WTC11 (cell line): Measurements from ENCODE around the gene NKPD1. TPM values are rescaled to one million over a fixed set of nuclear protein-coding genes. Genes with fewer than 3 reads are reported as not detected.

Experiments
- ATAC-seq: fragments of 200-7000 bp; cut with Tn5 transposase; 2 replicates; pipeline ENCODE4 v1.10.0; 2021; ENCODE audit warnings: mild to moderate bottlenecking, moderate library complexity
- CTCF ChIA-PET: fragments of 300-600 bp; sonication (Branson Sonifier 250); formaldehyde crosslinking; loops from one replicate; lab custom pipeline; 2021; ENCODE audit warnings: antibody characterized with exemption; lab: Charles Lee
- POLR2A ChIA-PET: fragments of 350-600 bp; sonication (Branson Sonifier 250); formaldehyde crosslinking; loops from one replicate; lab custom pipeline; 2021; ENCODE audit warnings: antibody characterized with exemption; lab: Charles Lee
- DNase-seq: peaks from one replicate; pipeline ENCODE4 v3.0.0; 2021; ENCODE audit warnings: low spot score
- H3K27ac Mint-ChIP-seq: 2 replicates; pipeline ENCODE4 v1.8.0; 2021; ENCODE audit warnings: mixed read lengths
- H3K27me3 Mint-ChIP-seq: 2 replicates; pipeline ENCODE4 v1.8.0; 2021; ENCODE audit warnings: low read depth, mild to moderate bottlenecking, moderate library complexity, mixed read lengths
- H3K36me3 Mint-ChIP-seq: 2 replicates; pipeline ENCODE4 v1.8.0; 2021; ENCODE audit warnings: mixed read lengths
- H3K4me1 Mint-ChIP-seq: 2 replicates; pipeline ENCODE4 v1.8.0; 2022; ENCODE audit warnings: mixed read lengths
- H3K4me3 Mint-ChIP-seq: 2 replicates; pipeline ENCODE4 v1.8.0; 2021; ENCODE audit warnings: mild to moderate bottlenecking, moderate library complexity, mixed read lengths
- H3K9me3 Mint-ChIP-seq: 2 replicates; pipeline ENCODE4 v1.8.0; 2021; ENCODE audit warnings: mixed read lengths
- ATF1 ChIP-seq: sonication (generic); formaldehyde crosslinking; IDR thresholded peaks from 2 replicates; pipeline ENCODE4 v1.8.1; 2023; ENCODE audit warnings: mild to moderate bottlenecking, moderate library complexity, missing genetic modification reagents
- ESRRA ChIP-seq: sonication (generic); formaldehyde crosslinking; IDR thresholded peaks from 2 replicates; pipeline ENCODE4 v1.8.1; 2022; ENCODE audit warnings: mild to moderate bottlenecking, missing genetic modification reagents, borderline replicate concordance
- ETV6 ChIP-seq: sonication (generic); formaldehyde crosslinking; IDR thresholded peaks from 2 replicates; pipeline ENCODE4 v1.8.1; 2022; ENCODE audit warnings: mild to moderate bottlenecking, missing genetic modification reagents
- FOXJ3 ChIP-seq: sonication (generic); formaldehyde crosslinking; IDR thresholded peaks from 2 replicates; pipeline ENCODE4 v1.9.0; 2021; ENCODE audit warnings: missing genetic modification reagents, mild to moderate bottlenecking, borderline replicate concordance
- GABPB1 ChIP-seq: sonication (generic); formaldehyde crosslinking; IDR thresholded peaks from 2 replicates; pipeline ENCODE4 v1.8.1; 2023; ENCODE audit warnings: mild to moderate bottlenecking, missing genetic modification reagents
- IRF2 ChIP-seq: sonication (generic); formaldehyde crosslinking; IDR thresholded peaks from 2 replicates; pipeline ENCODE4 v1.8.0; 2022; ENCODE audit warnings: low read depth, missing genetic modification reagents, borderline replicate concordance
- KAT7 ChIP-seq: sonication (generic); formaldehyde crosslinking; IDR thresholded peaks from 2 replicates; pipeline ENCODE4 v1.8.1; 2023; ENCODE audit warnings: missing genetic modification reagents, mild to moderate bottlenecking, borderline replicate concordance
- ZNF138 ChIP-seq: sonication (generic); formaldehyde crosslinking; conservative IDR thresholded peaks from 2 replicates; pipeline ENCODE4 v1.8.1; 2022; ENCODE audit warnings: mild to moderate bottlenecking, moderate library complexity, missing genetic modification reagents
- ZNF219 ChIP-seq: sonication (generic); formaldehyde crosslinking; IDR thresholded peaks from 2 replicates; pipeline ENCODE4 v1.8.0; 2023; ENCODE audit warnings: missing genetic modification reagents, mild to moderate bottlenecking, borderline replicate concordance
- ZNF263 ChIP-seq: sonication (generic); formaldehyde crosslinking; IDR thresholded peaks from 2 replicates; pipeline ENCODE4 v1.8.1; 2022; ENCODE audit warnings: low read depth, mild to moderate bottlenecking, moderate library complexity, missing genetic modification reagents
- total RNA-seq: library from RNA; stranded (reverse); gene quantifications from 3 replicates; pipeline ENCODE4 v1.2.3, GENCODE V29; 2021
- TF ChIP-seq, protein P1 (sequence below): sonication (generic); formaldehyde crosslinking; IDR thresholded peaks from 2 replicates; pipeline ENCODE4 v1.8.0; 2022; ENCODE audit warnings: mild to moderate bottlenecking, missing genetic modification reagents
- TF ChIP-seq, protein P2 (sequence below): sonication (generic); formaldehyde crosslinking; conservative IDR thresholded peaks from 2 replicates; pipeline ENCODE4 v1.8.1; 2022; ENCODE audit warnings: mild to moderate bottlenecking, missing genetic modification reagents
- TF ChIP-seq, protein P3 (sequence below): fragments of 250-450 bp; sonication (Bioruptor Pico); conservative IDR thresholded peaks from 2 replicates; pipeline ENCODE4 v1.9.0; 2021; ENCODE audit warnings: mild to moderate bottlenecking
- TF ChIP-seq, protein P4 (sequence below): sonication (generic); formaldehyde crosslinking; IDR thresholded peaks from 2 replicates; pipeline ENCODE4 v1.8.1; 2022; ENCODE audit warnings: low read depth, mild to moderate bottlenecking, moderate library complexity, missing genetic modification reagents, borderline replicate concordance
- TF ChIP-seq, protein P5 (sequence below): sonication (generic); formaldehyde crosslinking; IDR thresholded peaks from 2 replicates; pipeline ENCODE4 v1.8.0; 2023; ENCODE audit warnings: missing genetic modification reagents
- TF ChIP-seq, protein P6 (sequence below): fragments of 250-450 bp; sonication (Bioruptor Pico); IDR thresholded peaks from 2 replicates; pipeline ENCODE4 v1.8.0; 2021; ENCODE audit warnings: mild to moderate bottlenecking
- TF ChIP-seq, protein P7 (sequence below): sonication (generic); formaldehyde crosslinking; IDR thresholded peaks from 2 replicates; pipeline ENCODE4 v1.8.1; 2023; ENCODE audit warnings: mild to moderate bottlenecking, missing genetic modification reagents

NKPD1 gene
- total RNA-seq, 1 experiment from 2014 or later = 0.57 TPM

DNA sequence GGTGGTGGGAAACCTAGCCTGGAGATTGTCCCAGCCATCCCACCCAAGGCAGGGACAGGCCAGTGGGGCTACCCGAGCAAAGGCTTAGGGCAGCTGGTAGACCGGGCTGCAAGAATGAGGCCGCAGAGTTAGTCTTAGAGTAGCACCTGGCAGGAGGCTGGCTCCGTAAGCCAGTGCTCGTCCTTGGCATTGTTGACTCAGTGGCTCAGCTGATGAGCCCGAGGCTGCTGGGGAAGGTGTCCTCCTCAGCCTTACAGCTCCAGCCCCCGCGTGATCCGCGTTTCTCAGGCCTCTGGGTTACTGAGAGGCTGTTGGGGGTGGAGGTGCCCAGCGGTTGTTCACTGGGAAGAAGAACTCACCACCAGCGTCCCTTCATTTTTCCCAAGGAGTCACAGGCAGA lies 43.1 kb downstream of the NKPD1 start:
- Mint-ChIP-seq H3K4me1 (peaks cover 7% of the 10 kb centered on the region; the same call in 1 of the 2 replicates), H3K27ac (no peak overlapping the region; the same call in 1 of the 2 replicates), H3K9me3 (no peaks in the 10 kb centered on the region), H3K27me3 (no peaks in the 10 kb centered on the region), H3K36me3 (no peaks in the 10 kb centered on the region), H3K4me3 (no peak overlapping the region)
- no peak for ATAC-seq
- POLR2A ChIA-PET = no interaction called here
- TF ChIP-seq, protein P1, sequence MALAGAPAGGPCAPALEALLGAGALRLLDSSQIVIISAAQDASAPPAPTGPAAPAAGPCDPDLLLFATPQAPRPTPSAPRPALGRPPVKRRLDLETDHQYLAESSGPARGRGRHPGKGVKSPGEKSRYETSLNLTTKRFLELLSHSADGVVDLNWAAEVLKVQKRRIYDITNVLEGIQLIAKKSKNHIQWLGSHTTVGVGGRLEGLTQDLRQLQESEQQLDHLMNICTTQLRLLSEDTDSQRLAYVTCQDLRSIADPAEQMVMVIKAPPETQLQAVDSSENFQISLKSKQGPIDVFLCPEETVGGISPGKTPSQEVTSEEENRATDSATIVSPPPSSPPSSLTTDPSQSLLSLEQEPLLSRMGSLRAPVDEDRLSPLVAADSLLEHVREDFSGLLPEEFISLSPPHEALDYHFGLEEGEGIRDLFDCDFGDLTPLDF (CRISPR knock-in tag) = no peak
- TF ChIP-seq, protein P2, sequence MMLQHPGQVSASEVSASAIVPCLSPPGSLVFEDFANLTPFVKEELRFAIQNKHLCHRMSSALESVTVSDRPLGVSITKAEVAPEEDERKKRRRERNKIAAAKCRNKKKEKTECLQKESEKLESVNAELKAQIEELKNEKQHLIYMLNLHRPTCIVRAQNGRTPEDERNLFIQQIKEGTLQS (CRISPR knock-in tag) = no peak
- CTCF ChIA-PET = interaction anchor here (0.7 to 1.9 kb wide), 6 partner anchors 8 to 394 kb away, joined by 3 to 9 read pairs (median 5); partner anchors contain the start of gene PPP1R37
- no peak for DNase-seq

DNA sequence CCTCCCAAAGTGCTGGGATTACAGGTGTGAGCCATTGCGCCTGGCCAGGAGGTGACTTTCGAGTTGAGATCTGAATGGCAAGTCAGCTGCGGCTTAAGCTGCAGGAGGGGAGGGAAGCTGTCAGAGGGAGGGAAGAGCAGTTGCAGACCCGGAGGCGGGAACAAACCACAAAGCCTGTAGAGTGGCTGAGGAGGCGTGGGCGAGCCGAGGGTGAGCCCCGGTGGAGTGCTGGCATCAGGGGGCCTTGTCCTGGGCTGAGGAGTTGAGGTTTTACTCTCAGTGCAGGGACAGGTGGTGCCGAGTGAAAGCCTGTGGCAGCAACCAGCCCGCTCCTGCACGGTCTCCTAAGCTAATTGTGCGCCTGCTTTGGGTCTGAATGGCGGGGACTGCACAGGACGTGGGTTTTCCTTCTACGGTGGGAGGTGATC lies 43.6 kb downstream of the NKPD1 start:
- no peak overlapping the region for H3K4me3 Mint-ChIP-seq
- H3K27ac Mint-ChIP-seq = peak overlapping the region; percentile 67
- ATAC-seq (peak; percentile 32), DNase-seq (no peak)
- no peaks in the 10 kb centered on the region for H3K36me3 Mint-ChIP-seq
- CTCF ChIA-PET = interaction anchor here (0.7 to 1.9 kb wide), 6 partner anchors 9 to 394 kb away, joined by 3 to 8 read pairs (median 4); partner anchors contain the start of gene PPP1R37
- H3K27me3 Mint-ChIP-seq = no peaks in the 10 kb centered on the region
- no peaks in the 10 kb centered on the region for H3K9me3 Mint-ChIP-seq
- POLR2A ChIA-PET = no interaction called here
- TF ChIP-seq FOXJ3 (CRISPR knock-in tag) (no peak), KAT7 (no peak), IRF2 (CRISPR knock-in tag) (no peak), ZNF263 (no peak), ESRRA (CRISPR knock-in tag) (no peak), ZNF219 (CRISPR knock-in tag) (no peak), ZNF138 (no peak), ATF1 (no peak), GABPB1 (no peak)
- TF ChIP-seq, protein P3, sequence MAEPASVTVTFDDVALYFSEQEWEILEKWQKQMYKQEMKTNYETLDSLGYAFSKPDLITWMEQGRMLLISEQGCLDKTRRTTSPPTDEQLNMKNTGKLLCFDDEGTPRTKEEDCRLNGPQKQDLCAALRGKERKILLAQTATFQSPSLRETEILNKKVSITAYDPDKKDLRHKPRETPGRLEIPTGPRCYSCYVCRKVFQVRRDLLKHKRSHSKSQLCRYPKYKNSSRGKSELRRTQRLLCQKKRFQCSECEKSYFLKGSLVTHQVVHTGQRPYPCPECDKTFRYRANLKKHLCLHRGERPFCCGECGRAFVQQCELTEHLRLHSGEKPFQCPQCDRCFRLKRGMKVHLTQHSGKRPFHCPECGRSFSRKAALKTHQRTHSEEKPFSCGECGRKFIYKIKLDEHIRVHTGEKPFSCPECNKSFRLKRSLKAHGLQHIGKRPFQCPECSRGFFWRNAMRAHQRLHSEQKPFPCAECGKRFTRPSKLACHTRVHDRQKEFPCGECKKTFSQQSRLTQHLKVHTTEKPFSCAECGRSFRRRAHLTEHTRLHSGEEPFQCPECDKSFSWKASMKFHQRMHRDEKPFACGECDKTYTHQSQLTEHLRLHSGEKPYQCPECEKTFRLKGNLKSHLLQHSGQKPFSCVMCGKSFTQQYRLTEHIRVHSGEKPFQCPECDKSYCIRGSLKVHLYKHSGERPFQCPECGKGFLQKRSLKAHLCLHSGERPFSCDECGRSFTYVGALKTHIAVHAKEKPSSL = no peak
- TF ChIP-seq, protein P4, sequence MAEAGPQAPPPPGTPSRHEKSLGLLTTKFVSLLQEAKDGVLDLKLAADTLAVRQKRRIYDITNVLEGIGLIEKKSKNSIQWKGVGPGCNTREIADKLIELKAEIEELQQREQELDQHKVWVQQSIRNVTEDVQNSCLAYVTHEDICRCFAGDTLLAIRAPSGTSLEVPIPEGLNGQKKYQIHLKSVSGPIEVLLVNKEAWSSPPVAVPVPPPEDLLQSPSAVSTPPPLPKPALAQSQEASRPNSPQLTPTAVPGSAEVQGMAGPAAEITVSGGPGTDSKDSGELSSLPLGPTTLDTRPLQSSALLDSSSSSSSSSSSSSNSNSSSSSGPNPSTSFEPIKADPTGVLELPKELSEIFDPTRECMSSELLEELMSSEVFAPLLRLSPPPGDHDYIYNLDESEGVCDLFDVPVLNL = no peak
- TF ChIP-seq, protein P5, sequence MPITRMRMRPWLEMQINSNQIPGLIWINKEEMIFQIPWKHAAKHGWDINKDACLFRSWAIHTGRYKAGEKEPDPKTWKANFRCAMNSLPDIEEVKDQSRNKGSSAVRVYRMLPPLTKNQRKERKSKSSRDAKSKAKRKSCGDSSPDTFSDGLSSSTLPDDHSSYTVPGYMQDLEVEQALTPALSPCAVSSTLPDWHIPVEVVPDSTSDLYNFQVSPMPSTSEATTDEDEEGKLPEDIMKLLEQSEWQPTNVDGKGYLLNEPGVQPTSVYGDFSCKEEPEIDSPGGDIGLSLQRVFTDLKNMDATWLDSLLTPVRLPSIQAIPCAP (CRISPR knock-in tag) = no peak
- H3K4me1 Mint-ChIP-seq = peaks cover 9% of the 10 kb centered on the region; the same call in 1 of the 2 replicates

DNA sequence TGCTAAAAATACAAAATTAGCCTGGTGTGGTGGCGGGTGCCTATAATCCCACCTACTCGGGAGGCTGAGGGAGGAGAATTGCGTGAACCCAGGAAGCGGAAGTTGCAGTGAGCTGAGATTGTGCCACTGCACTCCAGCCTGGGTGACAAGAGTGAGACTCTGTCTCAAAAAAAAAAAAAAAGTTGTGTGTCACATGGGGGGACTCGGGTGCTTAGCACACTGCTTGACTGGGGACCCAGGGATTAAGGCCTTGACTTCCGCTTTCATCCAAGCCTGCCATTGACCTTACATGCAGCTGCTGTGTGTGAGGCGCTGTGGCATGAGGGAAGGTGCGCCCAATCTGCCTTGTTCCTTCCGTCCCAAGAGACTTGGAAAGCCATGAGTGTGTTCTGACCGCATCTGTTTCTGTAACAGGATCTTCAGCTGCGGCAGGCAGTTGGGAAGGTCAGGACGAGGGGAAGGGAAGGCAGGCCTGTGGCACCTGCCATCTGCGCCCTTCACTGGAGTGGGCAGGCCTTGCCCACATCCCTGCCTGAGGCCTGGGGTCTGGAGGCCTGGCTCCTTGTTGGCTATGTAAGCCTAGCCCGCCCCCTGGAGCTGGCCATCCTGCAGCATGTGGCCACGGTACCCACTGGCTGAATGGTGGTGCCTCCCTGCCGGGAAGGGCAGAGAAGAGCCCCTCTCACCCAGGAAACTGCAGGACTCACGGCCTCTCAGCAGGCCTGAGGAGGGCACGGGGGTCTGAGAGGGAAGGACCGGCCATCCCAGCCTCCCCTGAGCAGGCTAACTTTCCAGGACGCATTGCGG lies 44.8 kb downstream of the NKPD1 start:
- DNase-seq (no peak), ATAC-seq (no peak)
- Mint-ChIP-seq H3K27me3 (no peaks in the 10 kb centered on the region), H3K9me3 (no peaks in the 10 kb centered on the region), H3K27ac (peak overlapping the region; percentile 82), H3K36me3 (no peaks in the 10 kb centered on the region), H3K4me3 (no peak overlapping the region), H3K4me1 (peaks cover 10% of the 10 kb centered on the region; the same call in 1 of the 2 replicates)
- CTCF ChIA-PET = interaction anchor here (0.8 to 1.9 kb wide), 4 partner anchors 9 to 56 kb away, joined by 3 to 6 read pairs (median 4); partner anchors contain the start of gene PPP1R37
- POLR2A ChIA-PET = no interaction called here
- TF ChIP-seq ETV6 (CRISPR knock-in tag) = no peak
- TF ChIP-seq, protein P6, sequence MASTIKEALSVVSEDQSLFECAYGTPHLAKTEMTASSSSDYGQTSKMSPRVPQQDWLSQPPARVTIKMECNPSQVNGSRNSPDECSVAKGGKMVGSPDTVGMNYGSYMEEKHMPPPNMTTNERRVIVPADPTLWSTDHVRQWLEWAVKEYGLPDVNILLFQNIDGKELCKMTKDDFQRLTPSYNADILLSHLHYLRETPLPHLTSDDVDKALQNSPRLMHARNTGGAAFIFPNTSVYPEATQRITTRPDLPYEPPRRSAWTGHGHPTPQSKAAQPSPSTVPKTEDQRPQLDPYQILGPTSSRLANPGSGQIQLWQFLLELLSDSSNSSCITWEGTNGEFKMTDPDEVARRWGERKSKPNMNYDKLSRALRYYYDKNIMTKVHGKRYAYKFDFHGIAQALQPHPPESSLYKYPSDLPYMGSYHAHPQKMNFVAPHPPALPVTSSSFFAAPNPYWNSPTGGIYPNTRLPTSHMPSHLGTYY (CRISPR knock-in tag) = no peak
- TF ChIP-seq, protein P3 = no peak
- TF ChIP-seq, protein P4 = no peak
- TF ChIP-seq, protein P7, sequence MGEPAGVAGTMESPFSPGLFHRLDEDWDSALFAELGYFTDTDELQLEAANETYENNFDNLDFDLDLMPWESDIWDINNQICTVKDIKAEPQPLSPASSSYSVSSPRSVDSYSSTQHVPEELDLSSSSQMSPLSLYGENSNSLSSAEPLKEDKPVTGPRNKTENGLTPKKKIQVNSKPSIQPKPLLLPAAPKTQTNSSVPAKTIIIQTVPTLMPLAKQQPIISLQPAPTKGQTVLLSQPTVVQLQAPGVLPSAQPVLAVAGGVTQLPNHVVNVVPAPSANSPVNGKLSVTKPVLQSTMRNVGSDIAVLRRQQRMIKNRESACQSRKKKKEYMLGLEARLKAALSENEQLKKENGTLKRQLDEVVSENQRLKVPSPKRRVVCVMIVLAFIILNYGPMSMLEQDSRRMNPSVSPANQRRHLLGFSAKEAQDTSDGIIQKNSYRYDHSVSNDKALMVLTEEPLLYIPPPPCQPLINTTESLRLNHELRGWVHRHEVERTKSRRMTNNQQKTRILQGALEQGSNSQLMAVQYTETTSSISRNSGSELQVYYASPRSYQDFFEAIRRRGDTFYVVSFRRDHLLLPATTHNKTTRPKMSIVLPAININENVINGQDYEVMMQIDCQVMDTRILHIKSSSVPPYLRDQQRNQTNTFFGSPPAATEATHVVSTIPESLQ (CRISPR knock-in tag) = no peak
